GM23338 (cell line): ENCODE data around the gene ZNF429. TPM values are rescaled to one million over a fixed set of nuclear protein-coding genes. Genes with fewer than 3 reads are reported as not detected.

Experiments
- ATAC-seq: fragments of 200-7000 bp; cut with Tn5 transposase; 3 replicates; pipeline ENCODE4 v1.9.1; 2020
- DNase-seq: peaks from one replicate; pipeline ENCODE4 v3.0.0-alpha.2; 2015; ENCODE audit warnings: low spot score
- H2AFZ ChIP-seq: fragments of 200-600 bp; sonication (generic); 2 replicates; pipeline ENCODE4 v1.8.0; 2016; ENCODE audit warnings: antibody characterized with exemption, mild to moderate bottlenecking, moderate library complexity
- H3F3A ChIP-seq: fragments of 200-600 bp; sonication (generic); replicated peaks from 2 replicates; pipeline ENCODE4 v1.8.0; 2017; ENCODE audit warnings: antibody characterized with exemption, mixed run types, low read depth
- H3K27ac ChIP-seq: fragments of 200-600 bp; sonication (generic); 2 replicates; pipeline ENCODE4 v1.6.1; 2016; ENCODE audit warnings: low read depth
- H3K27me3 ChIP-seq: fragments of 200-600 bp; sonication (generic); 2 replicates; pipeline ENCODE4 v1.8.0; 2016; ENCODE audit warnings: mild to moderate bottlenecking, mixed run types, moderate library complexity; ENCODE audit not compliant: insufficient read depth
- H3K36me3 ChIP-seq: fragments of 200-600 bp; sonication (generic); 2 replicates; pipeline ENCODE4 v1.8.0; 2016; ENCODE audit warnings: mild to moderate bottlenecking; ENCODE audit not compliant: insufficient read depth
- H3K4me1 ChIP-seq: fragments of 200-600 bp; sonication (generic); 2 replicates; pipeline ENCODE4 v1.8.0; 2016; ENCODE audit warnings: mild to moderate bottlenecking, moderate library complexity; ENCODE audit not compliant: insufficient read depth
- H3K4me2 ChIP-seq: fragments of 200-600 bp; sonication (generic); 2 replicates; pipeline ENCODE4 v1.7.1; 2017; ENCODE audit warnings: mixed run types
- H3K4me3 ChIP-seq: fragments of 200-600 bp; sonication (generic); 2 replicates; pipeline ENCODE4 v1.6.1; 2016; ENCODE audit warnings: mixed run types
- H3K79me2 ChIP-seq: fragments of 200-600 bp; sonication (generic); replicated peaks from 2 replicates; pipeline ENCODE4 v1.8.0; 2017; ENCODE audit warnings: mild to moderate bottlenecking; ENCODE audit not compliant: insufficient read depth
- H3K9me2 ChIP-seq: fragments of 200-600 bp; sonication (generic); 2 replicates; pipeline ENCODE4 v1.8.0; 2017; ENCODE audit not compliant: insufficient read depth
- H4K20me1 ChIP-seq: fragments of 200-600 bp; sonication (generic); replicated peaks from 2 replicates; pipeline ENCODE4 v1.8.0; 2017; ENCODE audit warnings: mild to moderate bottlenecking; ENCODE audit not compliant: insufficient read depth
- H3K27ac Mint-ChIP-seq: 2 replicates; pipeline ENCODE4 v1.8.0; 2020; ENCODE audit warnings: inconsistent platforms, mild to moderate bottlenecking, moderate library complexity, mixed read lengths
- H3K27me3 Mint-ChIP-seq: 3 replicates; pipeline ENCODE4 v1.8.0; 2022; ENCODE audit warnings: low read depth, mild to moderate bottlenecking, moderate library complexity, mixed read lengths, inconsistent platforms; ENCODE audit not compliant: insufficient read depth, poor library complexity
- H3K36me3 Mint-ChIP-seq: 3 replicates; pipeline ENCODE4 v1.8.0; 2021; ENCODE audit warnings: low read depth, mild to moderate bottlenecking, inconsistent platforms, moderate library complexity, mixed read lengths
- H3K4me1 Mint-ChIP-seq: 3 replicates; pipeline ENCODE4 v1.8.0; 2020; ENCODE audit warnings: mild to moderate bottlenecking, inconsistent platforms, mixed read lengths
- H3K4me3 Mint-ChIP-seq: 3 replicates; pipeline ENCODE4 v1.8.0; 2021; ENCODE audit warnings: moderate library complexity, mild to moderate bottlenecking, inconsistent platforms, mixed read lengths
- H3K9me3 Mint-ChIP-seq: 3 replicates; pipeline ENCODE4 v1.8.0; 2020; ENCODE audit warnings: moderate library complexity, mild to moderate bottlenecking, inconsistent platforms, mixed read lengths
- CREB1 ChIP-seq: fragments of 250-450 bp; sonication (Bioruptor Pico); IDR thresholded peaks from 2 replicates; pipeline ENCODE4 v1.5.0; 2020; ENCODE audit warnings: low read depth, mild to moderate bottlenecking, moderate library complexity
- CTCF ChIP-seq, 2 experiments: fragments of 200-600 bp in 1 of 2; sonication (generic) in 1 of 2; conservative IDR thresholded peaks; 2 replicates each; pipeline versions ENCODE4 v1.5.1 to v1.6.1; 2016 to 2017; ENCODE audit warnings: antibody characterized with exemption in 2 of 2, low read depth in 2 of 2, mild to moderate bottlenecking in 2 of 2, moderate library complexity in 1 of 2
- ETS1 ChIP-seq: IDR thresholded peaks from 2 replicates; pipeline ENCODE4 v1.6.1; 2016; ENCODE audit warnings: antibody characterized with exemption
- EZH2 ChIP-seq: fragments of 200-600 bp; sonication (generic); IDR thresholded peaks from one replicate; pipeline ENCODE4 v1.8.0; 2017; ENCODE audit warnings: antibody characterized with exemption, mild to moderate bottlenecking, low read depth; ENCODE audit not compliant: unreplicated experiment
- EZH2phosphoT487 ChIP-seq: fragments of 200-600 bp; sonication (generic); IDR thresholded peaks from one replicate; pipeline ENCODE4 v1.8.1; 2018; ENCODE audit warnings: antibody characterized with exemption; ENCODE audit not compliant: unreplicated experiment
- JUNB ChIP-seq: IDR thresholded peaks from one replicate; pipeline ENCODE4 v1.6.1; 2016; ENCODE audit warnings: antibody characterized with exemption; ENCODE audit not compliant: unreplicated experiment
- NANOG ChIP-seq: IDR thresholded peaks from 2 replicates; pipeline ENCODE4 v1.6.1; 2016; ENCODE audit warnings: antibody characterized with exemption, borderline replicate concordance
- POLR2AphosphoS5 ChIP-seq: IDR thresholded peaks from 2 replicates; pipeline ENCODE4 v1.6.1; 2016; ENCODE audit warnings: antibody characterized with exemption, low read depth
- REST ChIP-seq: IDR thresholded peaks from one replicate; pipeline ENCODE4 v1.6.1; 2018; ENCODE audit warnings: antibody characterized with exemption; ENCODE audit not compliant: unreplicated experiment
- STAT1 ChIP-seq: IDR thresholded peaks from one replicate; pipeline ENCODE4 v1.6.1; 2016; ENCODE audit warnings: antibody characterized with exemption; ENCODE audit not compliant: unreplicated experiment
- ZNF114 ChIP-seq: fragments of 250-450 bp; sonication (Bioruptor Pico); IDR thresholded peaks from 2 replicates; pipeline ENCODE4 v1.5.0; 2020; ENCODE audit warnings: mild to moderate bottlenecking, moderate library complexity
- ZNF331 ChIP-seq: fragments of 250-450 bp; sonication (Bioruptor Pico); IDR thresholded peaks from 2 replicates; pipeline ENCODE4 v1.5.0; 2020; ENCODE audit warnings: low read depth, mild to moderate bottlenecking, moderate library complexity
- ZNF462 ChIP-seq: fragments of 250-450 bp; sonication (Bioruptor Pico); IDR thresholded peaks from 2 replicates; pipeline ENCODE4 v1.5.0; 2020; ENCODE audit warnings: mild to moderate bottlenecking, moderate library complexity
- polyA plus RNA-seq: library from polyadenylated mRNA; unstranded; fragments of >200 nt; fragmentation: Nextera tagmentation; extraction: Ambion mirVana; gene quantifications from 2 replicates; pipeline ENCODE4 v1.2.1, GENCODE V29; 2016
- total RNA-seq: library from RNA; depleted of rRNA; stranded (reverse); fragments of >200 nt; shearing (Covaris generic); gene quantifications from 2 replicates; pipeline ENCODE4 v1.2.3, GENCODE V29; 2014

The ZNF429 gene
- total and polyA plus RNA-seq, 2 experiments from 2014 or later, result 13.4 to 18.9 TPM

- no peak overlapping the region for H3K27ac Mint-ChIP-seq
- Histone ChIP-seq H3K4me3 (no peak overlapping the region), H4K20me1 (no peaks in the 10 kb centered on the region), H3K79me2 (peaks cover 32% of the 10 kb centered on the region), H2AFZ (no peak overlapping the region), H3K36me3 (no peaks in the 10 kb centered on the region), H3K27me3 (no peaks in the 10 kb centered on the region), H3F3A (no peaks in the 10 kb centered on the region), H3K4me2 (no peak overlapping the region), H3K9me2 (no peaks in the 10 kb centered on the region), H3K4me1 (peaks cover 7% of the 10 kb centered on the region), H3K27ac (no peak overlapping the region)
- no peak for ATAC-seq
- H3K4me1 Mint-ChIP-seq, result peaks cover 11% of the 10 kb centered on the region
- H3K9me3 Mint-ChIP-seq, result peaks cover 35% of the 10 kb centered on the region
- TF ChIP-seq CREB1, result no peak
- no peak for TF ChIP-seq EZH2
- TF ChIP-seq ZNF331 (CRISPR knock-in tag), result no peak
- TF ChIP-seq ETS1, result no peak
- no peak for TF ChIP-seq ZNF114 (CRISPR knock-in tag)
- TF ChIP-seq ZNF462, result no peak
- no peak for TF ChIP-seq POLR2AphosphoS5
- TF ChIP-seq NANOG, result no peak
- TF ChIP-seq CTCF (conservative IDR thresholded peaks at IDR 0.05; ENCODE audit: low read depth in 2 of 2), result no peak
- TF ChIP-seq JUNB, result no peak
- TF ChIP-seq STAT1, result no peak
- no peak for TF ChIP-seq REST
- TF ChIP-seq EZH2phosphoT487, result no peak
- H3K4me3 Mint-ChIP-seq, result no peak overlapping the region
- H3K27me3 Mint-ChIP-seq, result peaks cover 15% of the 10 kb centered on the region
- peaks cover 59% of the 10 kb centered on the region for H3K36me3 Mint-ChIP-seq
- no peak for DNase-seq
Observed at GRCh38 chr19:21508198-21508597, 2.8 kb downstream of the ZNF429 start.
